HG03064 (cell line): ENCODE data around the gene TKT.

Experiments
- ATAC-seq: cut with Tn5 transposase; IDR thresholded peaks from one replicate; pipeline ENCODE4 v1.9.1; 2021; ENCODE audit warnings: low read depth; ENCODE audit not compliant: unreplicated experiment

The TKT gene

GRCh38 chr3:53240989-53241972, 14.5 kb downstream of the TKT start:
- ATAC-seq, result no peak

GRCh38 chr3:53239800-53240199, 16.0 kb downstream of the TKT start:
- no peak for ATAC-seq

- no peak for ATAC-seq
These were observed 16.9 kb downstream of the TKT start for GRCh38 chr3:53238886-53239285.

- ATAC-seq, result no peak
These were observed 17.6 kb downstream of the TKT start for GRCh38 chr3:53238051-53238850.

GRCh38 chr3:53236112-53236841, 19.5 kb downstream of the TKT start:
- no peak for ATAC-seq

- ATAC-seq, result no peak
These were observed 20.3 kb downstream of the TKT start for GRCh38 chr3:53235545-53235944.

- no peak for ATAC-seq
These were observed 21.0 kb downstream of the TKT start for GRCh38 chr3:53234841-53235232.

- no peak for ATAC-seq
These were observed 21.5 kb downstream of the TKT start for GRCh38 chr3:53234130-53234840.

- ATAC-seq, result no peak
These were observed 23.0 kb downstream of the TKT start for GRCh38 chr3:53232641-53233377.

GRCh38 chr3:53231532-53232511, 24.0 kb downstream of the TKT start:
- no peak for ATAC-seq

GRCh38 chr3:53230789-53231188, 25.0 kb downstream of the TKT start:
- ATAC-seq, result no peak

- ATAC-seq, result no peak
These were observed 25.7 kb downstream of the TKT start for GRCh38 chr3:53230041-53230621.

- no peak for ATAC-seq
These were observed 26.2 kb downstream of the TKT start for GRCh38 chr3:53229606-53230005.

GRCh38 chr3:53229171-53229570, 26.7 kb downstream of the TKT start:
- ATAC-seq, result no peak

- ATAC-seq, result no peak
These were observed 27.6 kb downstream of the TKT start for GRCh38 chr3:53227993-53228885.

GRCh38 chr3:53226841-53227407, 28.9 kb downstream of the TKT start:
- no peak for ATAC-seq
